OCI-LY7 (cell line): ENCODE data around the gene CSNK1G1. TPM values are rescaled to one million over a fixed set of nuclear protein-coding genes. Genes with fewer than 3 reads are reported as not detected.

Experiments
- BruUV-seq: library from RNA; stranded (reverse); fragments of 400-500 nt; replicated peaks from 2 replicates; lab custom pipeline; 2021; lab: Mats Ljungman, UMichigan
- CTCF ChIA-PET: fragments of 300-600 bp; sonication (Branson Sonifier 250); formaldehyde crosslinking; loops from one replicate; lab custom pipeline; 2022; ENCODE audit warnings: antibody characterized with exemption; ENCODE audit not compliant: unreplicated experiment; lab: Charles Lee
- POLR2A ChIA-PET: fragments of 300-600 bp; sonication (Branson Sonifier 250); formaldehyde crosslinking; loops from one replicate; lab custom pipeline; 2022; ENCODE audit warnings: antibody characterized with exemption; lab: Charles Lee
- DNase-seq: peaks from one replicate; pipeline ENCODE4 v3.0.0-alpha.2; 2015; ENCODE audit warnings: low spot score
- H2AFZ ChIP-seq: fragments of 200-600 bp; sonication (generic), shearing (Covaris generic); 2 replicates; pipeline ENCODE4 v1.6.1; 2014; ENCODE audit warnings: mild to moderate bottlenecking, antibody characterized with exemption, low read length, moderate library complexity
- H3K27ac ChIP-seq: fragments of 200-600 bp; sonication (generic); 2 replicates; pipeline ENCODE4 v1.5.1; 2014; ENCODE audit warnings: mixed run types, low read depth, mild to moderate bottlenecking, moderate library complexity, low read length, inconsistent platforms; ENCODE audit not compliant: poor library complexity, severe bottlenecking
- H3K36me3 ChIP-seq: fragments of 200-600 bp; sonication (generic); 2 replicates; pipeline ENCODE4 v1.6.1; 2014; ENCODE audit warnings: mild to moderate bottlenecking, antibody characterized with exemption, low read length, moderate library complexity, mixed read lengths; ENCODE audit not compliant: insufficient read depth
- H3K4me1 ChIP-seq: fragments of 200-600 bp; sonication (generic); 2 replicates; pipeline ENCODE4 v1.5.1; 2014; ENCODE audit warnings: mild to moderate bottlenecking, low read length; ENCODE audit not compliant: insufficient read depth, poor library complexity, severe bottlenecking
- H3K4me2 ChIP-seq: fragments of 200-600 bp; sonication (generic); 2 replicates; pipeline ENCODE4 v1.6.1; 2014; ENCODE audit warnings: mild to moderate bottlenecking, low read length
- H3K4me3 ChIP-seq: fragments of 200-600 bp; sonication (generic); 2 replicates; pipeline ENCODE4 v1.5.1; 2014; ENCODE audit warnings: mild to moderate bottlenecking, low read depth, low read length; ENCODE audit not compliant: poor library complexity, severe bottlenecking
- H3K79me2 ChIP-seq: fragments of 200-600 bp; sonication (generic); 2 replicates; pipeline ENCODE4 v1.6.1; 2016; ENCODE audit warnings: low read depth, mild to moderate bottlenecking, low read length, moderate library complexity, mixed read lengths; ENCODE audit not compliant: insufficient read depth
- H3K9me2 ChIP-seq: fragments of 200-600 bp; sonication (generic); 2 replicates; pipeline ENCODE4 v1.6.1; 2016; ENCODE audit warnings: mild to moderate bottlenecking, low read length, mixed read lengths; ENCODE audit not compliant: insufficient read depth
- H3K9me3 ChIP-seq: fragments of 200-600 bp; sonication (generic); 2 replicates; pipeline ENCODE4 v1.6.1; 2014; ENCODE audit warnings: mild to moderate bottlenecking, mixed run types, low read length, mixed read lengths
- H4K20me1 ChIP-seq: fragments of 200-600 bp; sonication (generic); 2 replicates; pipeline ENCODE4 v1.6.1; 2014; ENCODE audit warnings: mild to moderate bottlenecking, antibody characterized with exemption, low read length, moderate library complexity, mixed read lengths; ENCODE audit not compliant: insufficient read depth
- EZH2phosphoT487 ChIP-seq: fragments of 200-600 bp; sonication (generic); IDR thresholded peaks from 2 replicates; pipeline ENCODE4 v1.6.1; 2018; ENCODE audit warnings: low read depth, borderline replicate concordance, mild to moderate bottlenecking, mixed run types, antibody characterized with exemption, low read length, moderate library complexity, mixed read lengths
- intact Hi-C: fragments of 100-400 bp; cut with micrococcal nuclease; formaldehyde crosslinking; loops from one replicate; pipeline ENCODE4 v1.10.0; 2022; ENCODE audit not compliant: unreplicated experiment
- total RNA-seq, 2 experiments: library from RNA; depleted of rRNA in 1 of 2; stranded (reverse); fragments of >200 nt in 1 of 2; shearing (Covaris generic) in 1 of 2; gene quantifications; 2 replicates each; pipeline ENCODE4 v1.2.3, GENCODE V29; 2014 to 2022
- TF ChIP-seq, protein P1 (sequence below): fragments of 200-600 bp; sonication (generic); conservative IDR thresholded peaks from 2 replicates; pipeline ENCODE4 v1.5.1; 2014; ENCODE audit warnings: mild to moderate bottlenecking, antibody characterized with exemption, low read length, moderate library complexity, mixed read lengths

CSNK1G1 gene
- total RNA-seq, 2 experiments from 2014 or later = 8.8 to 14.1 TPM

DNA sequence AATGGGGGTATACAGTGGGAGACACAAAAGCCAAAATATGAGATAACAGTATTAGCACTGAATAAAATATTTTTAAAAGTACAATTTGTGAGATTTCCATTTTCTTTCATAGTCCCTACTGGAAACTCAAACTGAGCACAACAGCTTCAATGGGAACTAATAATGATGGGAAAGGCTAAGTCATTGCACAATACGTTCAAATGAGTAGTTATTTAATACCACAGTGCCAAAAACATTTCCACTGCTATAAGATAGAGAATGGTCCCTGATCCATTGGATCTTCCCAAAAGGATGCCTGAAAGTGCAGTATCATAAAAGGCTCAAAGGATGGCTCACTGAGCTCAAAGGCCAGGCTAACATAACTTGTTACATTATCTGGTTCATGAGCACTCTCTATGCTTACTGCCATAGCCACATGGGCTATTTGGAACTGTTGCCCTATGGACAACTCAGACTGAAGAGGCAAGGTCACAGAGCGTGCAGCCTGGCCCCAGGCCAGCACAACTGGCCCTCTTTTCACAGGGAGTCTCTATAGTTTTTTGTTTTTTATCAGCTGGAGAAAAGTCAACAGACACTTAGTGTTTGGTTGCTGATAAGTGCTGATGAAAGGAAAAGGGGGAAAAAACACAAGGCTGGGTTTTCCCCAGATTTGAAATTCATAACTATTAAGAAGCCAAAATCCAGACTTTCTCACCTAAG lies 139.1 kb downstream of the CSNK1G1 start:
- H3K79me2 ChIP-seq = no peaks in the 10 kb centered on the region
- no peaks in the 10 kb centered on the region for H3K4me1 ChIP-seq
- no peak overlapping the region for H3K4me2 ChIP-seq
- no peak overlapping the region for H2AFZ ChIP-seq
- ChIA-PET CTCF (no interaction called here), POLR2A (interaction anchor here (1.0 kb wide), 1 partner anchor 40 kb away, joined by 3 read pairs; no protein-coding TSS in a partner anchor)
- H3K27ac ChIP-seq = no peak overlapping the region
- H3K36me3 ChIP-seq = peaks cover 9% of the 10 kb centered on the region; the same call in 1 of the 2 replicates
- BruUV-seq = no TSS peak
- no peak overlapping the region for H3K4me3 ChIP-seq
- TF ChIP-seq EZH2phosphoT487 = no peak
- TF ChIP-seq, protein P1, sequence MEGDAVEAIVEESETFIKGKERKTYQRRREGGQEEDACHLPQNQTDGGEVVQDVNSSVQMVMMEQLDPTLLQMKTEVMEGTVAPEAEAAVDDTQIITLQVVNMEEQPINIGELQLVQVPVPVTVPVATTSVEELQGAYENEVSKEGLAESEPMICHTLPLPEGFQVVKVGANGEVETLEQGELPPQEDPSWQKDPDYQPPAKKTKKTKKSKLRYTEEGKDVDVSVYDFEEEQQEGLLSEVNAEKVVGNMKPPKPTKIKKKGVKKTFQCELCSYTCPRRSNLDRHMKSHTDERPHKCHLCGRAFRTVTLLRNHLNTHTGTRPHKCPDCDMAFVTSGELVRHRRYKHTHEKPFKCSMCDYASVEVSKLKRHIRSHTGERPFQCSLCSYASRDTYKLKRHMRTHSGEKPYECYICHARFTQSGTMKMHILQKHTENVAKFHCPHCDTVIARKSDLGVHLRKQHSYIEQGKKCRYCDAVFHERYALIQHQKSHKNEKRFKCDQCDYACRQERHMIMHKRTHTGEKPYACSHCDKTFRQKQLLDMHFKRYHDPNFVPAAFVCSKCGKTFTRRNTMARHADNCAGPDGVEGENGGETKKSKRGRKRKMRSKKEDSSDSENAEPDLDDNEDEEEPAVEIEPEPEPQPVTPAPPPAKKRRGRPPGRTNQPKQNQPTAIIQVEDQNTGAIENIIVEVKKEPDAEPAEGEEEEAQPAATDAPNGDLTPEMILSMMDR = no peak
- DNase-seq = no peak
- no peaks in the 10 kb centered on the region for H3K9me2 ChIP-seq
- intact Hi-C loops = no loop called here
- H3K9me3 ChIP-seq = no peaks in the 10 kb centered on the region
- no peaks in the 10 kb centered on the region for H4K20me1 ChIP-seq

- TF ChIP-seq EZH2phosphoT487 = no peak
- TF ChIP-seq, protein P1 = no peak
- Histone ChIP-seq H3K36me3 (peaks cover 9% of the 10 kb centered on the region; the same call in 1 of the 2 replicates), H2AFZ (no peak overlapping the region), H3K9me2 (no peaks in the 10 kb centered on the region), H3K4me3 (no peak overlapping the region), H3K4me2 (no peak overlapping the region), H3K9me3 (no peaks in the 10 kb centered on the region), H4K20me1 (no peaks in the 10 kb centered on the region), H3K27ac (no peak overlapping the region), H3K4me1 (no peaks in the 10 kb centered on the region), H3K79me2 (no peaks in the 10 kb centered on the region)
- POLR2A ChIA-PET = interaction anchor here (0.5 to 0.6 kb wide), 2 partner anchors 42 to 113 kb away, joined by 3 read pairs; no protein-coding TSS in a partner anchor
- intact Hi-C loops = no loop called here
- DNase-seq = no peak
- BruUV-seq = no TSS peak
- CTCF ChIA-PET = no interaction called here
Measured at GRCh38 chr15:64216196-64216595, 139.8 kb downstream of the CSNK1G1 start.

DNA sequence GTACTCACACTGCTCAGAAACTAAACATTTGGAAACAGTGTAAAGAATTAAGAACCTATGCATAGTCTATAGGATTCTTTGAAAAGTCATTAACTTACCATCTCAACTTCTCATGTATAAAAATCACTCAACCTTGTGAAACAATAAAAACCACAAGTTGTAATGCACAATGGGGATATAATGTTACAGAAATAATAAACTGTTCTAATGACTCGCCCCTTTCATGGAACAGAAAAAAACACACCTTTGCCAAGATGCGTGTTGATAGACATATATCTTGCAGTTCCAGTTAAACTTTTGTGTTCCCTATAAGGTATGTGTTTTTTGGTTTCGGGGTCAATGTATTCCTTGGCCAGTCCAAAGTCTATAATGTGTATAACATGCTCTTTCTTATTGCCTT lies 142.3 kb downstream of the CSNK1G1 start:
- intact Hi-C loops = no loop called here
- no peaks in the 10 kb centered on the region for H3K79me2 ChIP-seq
- no peak for TF ChIP-seq EZH2phosphoT487
- TF ChIP-seq, protein P1 = no peak

More for the DNA sequence above, 142.3 kb downstream of the CSNK1G1 start:
- Histone ChIP-seq H3K9me3 (no peaks in the 10 kb centered on the region), H3K4me1 (peaks cover 4% of the 10 kb centered on the region), H2AFZ (no peak overlapping the region), H3K9me2 (no peaks in the 10 kb centered on the region), H3K27ac (no peak overlapping the region), H3K4me3 (no peak overlapping the region), H4K20me1 (no peaks in the 10 kb centered on the region), H3K4me2 (no peak overlapping the region), H3K36me3 (peaks cover 9% of the 10 kb centered on the region; the same call in 1 of the 2 replicates)
- ChIA-PET CTCF (no interaction called here), POLR2A (no interaction called here)
- no TSS peak for BruUV-seq
- DNase-seq = no peak
